Muscle of leg (tissue), 11 donors: ENCODE measurements around the gene OR56A5. TPM values are rescaled to one million over a fixed set of nuclear protein-coding genes. Genes with fewer than 3 reads are reported as not detected.

Experiments used
- DNase-seq: peaks from one replicate; pipeline ENCODE4 v3.0.0; 2013
- H3K27ac ChIP-seq: one replicate; pipeline ENCODE4 v1.5.1; 2013; ENCODE audit warnings: mild to moderate bottlenecking, low read length, control low read depth
- H3K27me3 ChIP-seq: one replicate; pipeline ENCODE4 v1.6.1; 2013; ENCODE audit warnings: low read length; ENCODE audit not compliant: control insufficient read depth, insufficient read depth
- H3K36me3 ChIP-seq: one replicate; pipeline ENCODE4 v1.6.1; 2013; ENCODE audit warnings: low read length; ENCODE audit not compliant: control insufficient read depth, insufficient read depth
- H3K4me1 ChIP-seq: one replicate; pipeline ENCODE4 v1.6.1; 2013; ENCODE audit warnings: low read length; ENCODE audit not compliant: control insufficient read depth, insufficient read depth
- H3K4me3 ChIP-seq: one replicate; pipeline ENCODE4 v1.5.1; 2013; ENCODE audit warnings: low read length, control low read depth
- H3K9me3 ChIP-seq: replicated peaks from 2 replicates; pipeline ENCODE4 v1.6.1; 2013; ENCODE audit warnings: low read depth, low read length; ENCODE audit not compliant: control insufficient read depth
- WGBS: methylation state at CpG from one replicate; pipeline ENCODE4 v1.1.5; 2013; ENCODE audit warnings: missing lambda C conversion rate; ENCODE audit not compliant: insufficient coverage; 5-methylcytosine and 5-hydroxymethylcytosine counted together
- polyA plus RNA-seq, 8 donors: library from polyadenylated mRNA; unstranded; fragments of 120-200 nt; gene quantifications; one replicate each; pipeline versions ENCODE4 v1.2.1 to v1.2.3, GENCODE V29; 2013; ENCODE audit warnings: inconsistent platforms in 1 of 8, low replicate concordance in 1 of 8; ENCODE audit not compliant: insufficient read length in 8 of 8, insufficient read depth in 1 of 8
- total RNA-seq: library from RNA; stranded (reverse); fragments of 120-200 nt; gene quantifications from one replicate; pipeline ENCODE4 v1.2.4, GENCODE V29; 2013

Gene OR56A5
- total and polyA plus RNA-seq, 9 donors: 0.39 TPM; not detected in 8

- H3K27ac ChIP-seq: no peak overlapping the region
- WGBS: 84% methylated on average over 31 of the region's 39 CpGs
- no peaks in the 10 kb centered on the region for H3K4me1 ChIP-seq
- H3K4me3 ChIP-seq: no peak overlapping the region
- DNase-seq: no peak
- H3K9me3 ChIP-seq: peaks cover 30% of the 10 kb centered on the region
- no peaks in the 10 kb centered on the region for H3K36me3 ChIP-seq
- no peaks in the 10 kb centered on the region for H3K27me3 ChIP-seq
Observed at GRCh38 chr11:5937868-5938602, 30.3 kb downstream of the OR56A5 start.

- no peak overlapping the region for H3K4me3 ChIP-seq
- DNase-seq: no peak
- no peaks in the 10 kb centered on the region for H3K27me3 ChIP-seq
- WGBS: 95% methylated on average over 7 of the region's 10 CpGs
- H3K27ac ChIP-seq: no peak overlapping the region
- peaks cover 55% of the 10 kb centered on the region for H3K9me3 ChIP-seq
- no peaks in the 10 kb centered on the region for H3K4me1 ChIP-seq
- no peaks in the 10 kb centered on the region for H3K36me3 ChIP-seq
Observed at GRCh38 chr11:5933116-5933515, 35.2 kb downstream of the OR56A5 start.

GRCh38 chr11:5932671-5933070 lies 35.6 kb downstream of the OR56A5 start:
- Histone ChIP-seq H3K9me3 (peaks cover 50% of the 10 kb centered on the region), H3K4me1 (no peaks in the 10 kb centered on the region), H3K36me3 (no peaks in the 10 kb centered on the region), H3K4me3 (no peak overlapping the region), H3K27me3 (no peaks in the 10 kb centered on the region), H3K27ac (no peak overlapping the region)
- DNase-seq: no peak
- WGBS: 93% methylated on average over 11 of the region's 11 CpGs

GRCh38 chr11:5931061-5931460 lies 37.2 kb downstream of the OR56A5 start:
- Histone ChIP-seq H3K4me3 (no peak overlapping the region), H3K36me3 (no peaks in the 10 kb centered on the region), H3K4me1 (no peaks in the 10 kb centered on the region), H3K9me3 (peaks cover 40% of the 10 kb centered on the region), H3K27ac (no peak overlapping the region), H3K27me3 (no peaks in the 10 kb centered on the region)
- no peak for DNase-seq
- 87% methylated on average over 8 of the region's 8 CpGs for WGBS

- Histone ChIP-seq H3K9me3 (peaks cover 38% of the 10 kb centered on the region), H3K36me3 (no peaks in the 10 kb centered on the region), H3K4me1 (no peaks in the 10 kb centered on the region), H3K4me3 (no peak overlapping the region), H3K27me3 (no peaks in the 10 kb centered on the region), H3K27ac (no peak overlapping the region)
- 90% methylated on average over 19 of the region's 19 CpGs for WGBS
- no peak for DNase-seq
Observed at GRCh38 chr11:5930614-5931013, 37.7 kb downstream of the OR56A5 start.

GRCh38 chr11:5929571-5930368 lies 38.5 kb downstream of the OR56A5 start:
- 89% methylated on average over 29 of the region's 31 CpGs for WGBS
- H3K4me3 ChIP-seq: no peak overlapping the region
- peaks cover 33% of the 10 kb centered on the region for H3K9me3 ChIP-seq
- DNase-seq: no peak
- no peaks in the 10 kb centered on the region for H3K4me1 ChIP-seq
- no peak overlapping the region for H3K27ac ChIP-seq
- no peaks in the 10 kb centered on the region for H3K36me3 ChIP-seq
- H3K27me3 ChIP-seq: no peaks in the 10 kb centered on the region

GRCh38 chr11:5928811-5929210 lies 39.5 kb downstream of the OR56A5 start:
- 73% methylated on average over 7 of the region's 15 CpGs for WGBS
- H3K9me3 ChIP-seq: peaks cover 33% of the 10 kb centered on the region
- DNase-seq: no peak

GRCh38 chr11:5928271-5928670 lies 40.0 kb downstream of the OR56A5 start:
- WGBS: 95% methylated on average over 17 of the region's 17 CpGs
- Histone ChIP-seq H3K9me3 (peaks cover 35% of the 10 kb centered on the region), H3K4me3 (no peak overlapping the region), H3K4me1 (no peaks in the 10 kb centered on the region), H3K27ac (no peak overlapping the region), H3K27me3 (no peaks in the 10 kb centered on the region), H3K36me3 (no peaks in the 10 kb centered on the region)
- DNase-seq: no peak

More at GRCh38 chr11:5928811-5929210, 39.5 kb downstream of the OR56A5 start:
- H3K4me3 ChIP-seq: no peak overlapping the region
- no peaks in the 10 kb centered on the region for H3K36me3 ChIP-seq
- H3K4me1 ChIP-seq: no peaks in the 10 kb centered on the region
- no peaks in the 10 kb centered on the region for H3K27me3 ChIP-seq
- no peak overlapping the region for H3K27ac ChIP-seq

- Histone ChIP-seq H3K9me3 (peaks cover 11% of the 10 kb centered on the region), H3K4me3 (no peak overlapping the region), H3K36me3 (no peaks in the 10 kb centered on the region), H3K27me3 (no peaks in the 10 kb centered on the region), H3K4me1 (no peaks in the 10 kb centered on the region), H3K27ac (no peak overlapping the region)
- DNase-seq: no peak
Observed at GRCh38 chr11:5923794-5924193, 44.5 kb downstream of the OR56A5 start.

- no peaks in the 10 kb centered on the region for H3K27me3 ChIP-seq
- H3K27ac ChIP-seq: no peak overlapping the region
- H3K4me1 ChIP-seq: no peaks in the 10 kb centered on the region
- no peak overlapping the region for H3K4me3 ChIP-seq
- H3K36me3 ChIP-seq: no peaks in the 10 kb centered on the region
- no peak for DNase-seq
- peaks cover 8% of the 10 kb centered on the region for H3K9me3 ChIP-seq
Observed at GRCh38 chr11:5923427-5923776, 44.9 kb downstream of the OR56A5 start.
